GM21381 (cell line): ENCODE measurements around the gene ACOXL.

Experiments used
- ATAC-seq: cut with Tn5 transposase; IDR thresholded peaks from one replicate; pipeline ENCODE4 v1.9.1; 2021; ENCODE audit warnings: mild to moderate bottlenecking, moderate library complexity; ENCODE audit not compliant: unreplicated experiment

The ACOXL gene

DNA sequence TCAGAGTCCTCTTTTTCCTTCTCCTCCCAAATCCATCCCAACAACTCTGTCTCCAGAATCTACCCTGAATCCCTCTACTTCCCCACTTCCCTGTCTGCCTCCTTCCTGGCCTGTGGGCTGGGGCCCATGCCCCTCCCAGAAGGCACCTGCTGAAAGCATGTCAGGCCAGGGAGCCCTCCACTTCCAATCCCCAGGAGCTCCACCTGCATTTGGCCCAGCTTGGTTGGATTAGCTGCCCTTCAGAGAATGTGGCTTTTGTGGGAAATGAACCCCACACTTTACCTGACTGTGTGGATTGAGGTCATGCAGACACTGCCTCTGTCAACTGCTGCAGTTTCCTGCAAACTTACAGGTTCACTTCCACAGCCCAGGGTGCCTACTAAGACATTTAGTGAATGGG, 58.5 kb downstream of the ACOXL start:
- no peak for ATAC-seq

GRCh38 chr2:110791435-110791834, 59.1 kb downstream of the ACOXL start:
- no peak for ATAC-seq

DNA sequence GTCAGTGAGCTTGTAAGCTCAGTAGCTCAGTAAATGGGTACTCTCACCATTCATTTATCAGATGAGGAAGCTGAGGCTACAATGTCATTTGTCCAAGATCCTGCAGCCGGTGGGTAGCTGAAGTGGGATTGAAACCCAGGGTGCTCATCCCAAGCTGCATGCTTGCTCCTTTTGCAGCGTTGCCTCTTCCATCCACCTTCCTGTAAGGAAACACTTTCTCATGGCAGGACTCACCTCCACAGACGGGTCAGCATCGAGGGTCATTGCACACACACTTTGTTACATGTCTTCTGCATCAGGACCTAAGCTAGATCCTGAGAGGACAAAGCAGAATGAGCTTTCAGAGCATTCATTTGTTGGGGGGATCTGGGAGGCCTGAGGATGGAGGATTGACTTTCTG, 60.7 kb downstream of the ACOXL start:
- ATAC-seq, result no peak

GRCh38 chr2:110794390-110794789, 62.0 kb downstream of the ACOXL start:
- no peak for ATAC-seq

- ATAC-seq, result no peak
Observed at GRCh38 chr2:110794951-110795350, 62.6 kb downstream of the ACOXL start.

- ATAC-seq, result no peak
Observed at GRCh38 chr2:110796716-110797301, 64.4 kb downstream of the ACOXL start.

GRCh38 chr2:110799376-110799775, 67.0 kb downstream of the ACOXL start:
- ATAC-seq, result no peak

DNA sequence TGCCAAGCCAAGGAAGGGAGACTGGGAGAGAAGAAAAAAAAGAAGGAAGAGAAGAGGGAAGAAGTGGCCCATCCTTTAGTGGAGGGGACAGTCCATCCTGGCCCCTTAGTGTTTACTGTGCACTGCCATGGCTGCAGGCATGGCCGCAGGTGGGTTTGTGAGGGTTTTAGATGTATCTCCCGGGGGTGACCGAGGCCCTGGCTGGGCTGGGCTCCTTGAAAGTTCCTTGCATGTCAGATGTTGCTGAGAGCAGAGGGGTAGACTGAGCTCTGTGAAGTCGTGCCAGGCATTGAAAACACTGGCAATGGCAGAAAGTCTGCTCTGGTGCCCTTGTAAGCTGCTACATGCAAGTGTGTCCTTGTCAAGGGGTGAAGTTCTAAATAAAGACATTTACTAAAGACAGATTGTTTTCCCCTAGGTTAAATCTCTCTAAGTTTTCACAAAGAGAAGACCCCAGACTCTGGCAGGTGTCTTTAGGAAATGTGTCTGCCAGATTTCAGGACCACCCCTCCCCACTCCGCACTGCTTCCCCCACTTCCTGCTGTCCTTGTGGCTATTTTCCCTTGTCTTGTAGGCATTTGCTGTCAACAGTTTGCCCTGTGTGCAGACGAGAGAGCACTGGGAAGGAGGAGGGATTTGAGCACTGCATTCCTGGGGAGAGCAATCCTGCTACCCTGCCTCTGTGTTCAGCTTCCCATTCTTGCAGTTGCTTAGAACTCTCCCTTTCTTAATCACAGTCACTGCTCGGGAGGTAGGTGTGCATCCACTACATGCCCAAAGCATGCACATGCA, 68.4 kb downstream of the ACOXL start:
- no peak for ATAC-seq

DNA sequence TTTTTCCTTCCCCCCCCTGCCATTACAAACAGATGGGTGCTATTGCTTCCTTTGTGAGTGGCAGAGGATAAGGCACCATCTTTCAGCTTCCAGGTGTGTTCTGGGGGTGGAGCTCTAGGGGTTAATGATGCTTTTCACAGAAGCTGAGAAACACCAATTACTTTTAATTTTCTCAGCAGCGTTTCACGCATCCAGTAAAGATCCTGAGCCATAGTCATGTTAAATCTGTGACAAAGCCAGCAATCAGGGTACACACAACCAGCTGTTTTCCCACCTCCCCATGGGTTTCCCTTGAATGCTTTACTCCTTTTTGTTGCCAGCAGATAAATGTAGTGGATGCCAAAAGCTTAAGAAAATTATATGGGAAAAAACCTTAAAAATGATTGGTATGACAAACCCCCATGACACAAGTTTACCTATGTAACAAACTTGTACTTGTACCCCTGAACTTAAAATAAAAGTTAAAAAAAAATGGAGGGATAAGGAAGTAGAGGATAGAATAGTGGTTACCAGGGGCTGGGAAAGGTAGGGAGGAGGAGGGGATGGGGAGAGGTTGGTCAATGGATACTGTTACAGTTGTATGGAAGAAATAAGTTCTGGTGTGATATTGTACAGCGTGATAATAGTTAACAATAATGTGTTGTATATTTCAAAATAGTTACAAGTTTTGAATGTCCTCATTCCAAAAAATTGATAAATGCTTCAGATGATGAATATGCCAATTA, 70.0 kb downstream of the ACOXL start:
- ATAC-seq, result no peak

DNA sequence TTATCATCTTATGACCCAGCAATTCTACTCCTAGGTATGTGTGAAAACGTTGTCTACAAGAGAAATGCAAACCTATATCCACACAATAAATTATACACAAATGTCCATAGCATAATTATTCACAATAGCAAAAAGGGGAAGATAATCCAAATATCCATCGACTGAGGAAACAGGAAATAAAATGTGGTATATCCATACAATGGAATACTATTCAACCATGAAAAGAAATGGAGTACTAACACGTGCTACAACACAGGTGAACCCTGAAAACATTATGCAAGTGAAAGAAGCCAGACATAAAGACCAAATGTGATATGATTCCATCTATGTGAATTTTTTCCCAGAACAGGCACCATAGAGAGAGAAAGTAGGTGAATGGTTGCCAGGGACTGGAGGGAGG, 72.1 kb downstream of the ACOXL start:
- ATAC-seq, result no peak

- ATAC-seq, result peak; percentile 63
Observed at GRCh38 chr2:110804915-110805314, 72.5 kb downstream of the ACOXL start.

- ATAC-seq, result no peak
Observed at GRCh38 chr2:110805894-110806452, 73.6 kb downstream of the ACOXL start.

GRCh38 chr2:110807522-110807921, 75.1 kb downstream of the ACOXL start:
- ATAC-seq, result no peak

GRCh38 chr2:110810404-110810803, 78.0 kb downstream of the ACOXL start:
- no peak for ATAC-seq

- ATAC-seq, result no peak
Observed at GRCh38 chr2:110812726-110813645, 80.6 kb downstream of the ACOXL start.

DNA sequence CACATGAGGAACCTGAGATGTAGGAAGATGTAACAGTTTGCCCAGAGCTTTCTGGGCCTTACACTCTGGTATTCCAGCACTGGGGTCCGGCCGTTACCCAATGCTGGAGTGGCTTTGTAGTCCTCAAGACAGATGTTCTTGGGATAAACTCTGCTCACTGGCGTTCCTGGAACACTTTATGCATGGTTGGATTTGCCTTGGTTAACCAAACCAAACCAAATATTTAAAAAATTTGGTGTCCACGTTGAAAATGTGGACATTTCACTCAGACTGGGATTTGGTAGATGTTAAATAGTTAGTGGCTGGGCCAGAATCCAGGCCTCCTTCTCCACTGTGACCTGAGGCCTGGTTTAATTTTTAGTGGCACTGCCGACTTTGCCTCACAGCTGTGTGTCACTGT, 81.5 kb downstream of the ACOXL start:
- ATAC-seq, result no peak

- no peak for ATAC-seq
Observed at GRCh38 chr2:110815938-110816337, 83.6 kb downstream of the ACOXL start.

- ATAC-seq, result no peak
Observed at GRCh38 chr2:110816404-110817365, 84.3 kb downstream of the ACOXL start.

DNA sequence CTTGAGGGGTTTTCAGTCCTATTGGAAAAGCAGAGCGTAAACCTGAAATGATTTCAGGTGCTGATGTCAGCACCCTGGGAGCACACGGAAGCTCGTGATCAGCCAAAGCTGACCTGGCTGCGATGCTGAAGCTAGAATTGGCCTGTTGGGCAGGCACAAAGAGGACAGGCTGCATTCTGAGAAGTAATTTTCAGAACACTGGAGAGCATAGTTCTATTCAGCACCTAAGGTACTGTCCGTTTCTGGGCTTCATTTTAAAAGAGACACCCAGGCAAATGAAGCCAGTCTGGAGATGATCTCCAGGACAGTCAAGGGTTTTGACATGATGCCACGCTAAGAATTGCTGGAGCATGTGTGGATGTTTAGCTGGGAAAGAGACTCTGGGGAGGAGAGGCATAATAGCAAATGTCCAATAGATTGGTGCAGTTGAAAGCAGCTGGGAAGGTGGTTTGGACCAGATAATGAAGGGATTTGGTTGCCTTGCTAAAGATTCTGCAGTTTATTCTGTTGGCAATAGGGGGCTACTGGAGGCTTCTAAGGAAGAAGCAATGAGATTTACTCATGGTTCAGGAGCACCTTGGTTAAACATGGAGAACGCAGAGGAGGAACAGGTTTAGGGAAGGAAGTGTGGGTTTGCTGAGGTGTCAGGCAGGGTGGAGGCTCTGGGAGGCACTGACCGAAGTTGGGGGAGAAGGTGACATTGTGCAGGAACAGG, 86.6 kb downstream of the ACOXL start:
- ATAC-seq, result no peak
